H9 (cell line): ENCODE measurements around the gene FOXI1. TPM values are rescaled to one million over a fixed set of nuclear protein-coding genes. Genes with fewer than 3 reads are reported as not detected.

Experiments used
- DNase-seq: peaks from one replicate; pipeline ENCODE4 v3.0.0-alpha.2; 2017
- H2AFZ ChIP-seq: one replicate; pipeline ENCODE4 v1.6.1; 2013; ENCODE audit warnings: mild to moderate bottlenecking, low read length, control low read depth, moderate library complexity
- H2AK5ac ChIP-seq: 2 replicates; pipeline ENCODE4 v1.6.1; 2013; ENCODE audit warnings: low read length, control low read depth, mixed read lengths; ENCODE audit not compliant: insufficient read length
- H2BK120ac ChIP-seq: one replicate; pipeline ENCODE4 v1.6.1; 2013; ENCODE audit warnings: low read depth, mild to moderate bottlenecking, low read length, control low read depth, inconsistent platforms; ENCODE audit not compliant: poor library complexity, severe bottlenecking
- H2BK12ac ChIP-seq: 2 replicates; pipeline ENCODE4 v1.6.1; 2013; ENCODE audit warnings: low read length, control low read depth, mixed read lengths, low read depth; ENCODE audit not compliant: insufficient read length
- H2BK15ac ChIP-seq: 2 replicates; pipeline ENCODE4 v1.6.1; 2013; ENCODE audit warnings: low read depth, low read length, control low read depth
- H2BK20ac ChIP-seq: one replicate; pipeline ENCODE4 v1.6.1; 2013; ENCODE audit warnings: low read depth, mild to moderate bottlenecking, low read length, control low read depth, inconsistent platforms; ENCODE audit not compliant: poor library complexity, severe bottlenecking
- H2BK5ac ChIP-seq: 2 replicates; pipeline ENCODE4 v1.6.1; 2013; ENCODE audit warnings: low read length, control low read depth, mixed read lengths; ENCODE audit not compliant: insufficient read length
- H3K14ac ChIP-seq: 2 replicates; pipeline ENCODE4 v1.6.1; 2013; ENCODE audit warnings: low read length, control low read depth; ENCODE audit not compliant: insufficient read depth
- H3K18ac ChIP-seq: 2 replicates; pipeline ENCODE4 v1.6.1; 2013; ENCODE audit warnings: low read depth, mild to moderate bottlenecking, mixed read lengths, low read length, control low read depth; ENCODE audit not compliant: insufficient read length
- H3K23ac ChIP-seq: 2 replicates; pipeline ENCODE4 v1.6.1; 2013; ENCODE audit warnings: low read length, control low read depth, mixed read lengths, low read depth; ENCODE audit not compliant: insufficient read length
- H3K23me2 ChIP-seq: 2 replicates; pipeline ENCODE4 v1.6.1; 2013; ENCODE audit warnings: low read depth, mild to moderate bottlenecking, mixed read lengths, low read length, control low read depth; ENCODE audit not compliant: insufficient read length, poor library complexity, severe bottlenecking
- H3K27ac ChIP-seq: 2 replicates; pipeline ENCODE4 v1.5.1; 2013; ENCODE audit warnings: low read length, control low read depth, mixed read lengths, low read depth; ENCODE audit not compliant: insufficient read length
- H3K27me3 ChIP-seq: 2 replicates; pipeline ENCODE4 v1.6.1; 2013; ENCODE audit warnings: low read length, control low read depth, inconsistent platforms; ENCODE audit not compliant: insufficient read depth
- H3K4ac ChIP-seq: 2 replicates; pipeline ENCODE4 v1.6.1; 2013; ENCODE audit warnings: low read depth, mild to moderate bottlenecking, control low read depth, inconsistent platforms, low read length, moderate library complexity
- H3K4me1 ChIP-seq: 2 replicates; pipeline ENCODE4 v1.6.1; 2013; ENCODE audit warnings: low read length, control low read depth, inconsistent platforms; ENCODE audit not compliant: insufficient read depth
- H3K4me2 ChIP-seq: 2 replicates; pipeline ENCODE4 v1.6.1; 2013; ENCODE audit warnings: low read length, control low read depth, mixed read lengths; ENCODE audit not compliant: insufficient read length, insufficient read depth
- H3K56ac ChIP-seq: 2 replicates; pipeline ENCODE4 v1.6.1; 2013; ENCODE audit warnings: low read depth, mild to moderate bottlenecking, mixed read lengths, low read length, control low read depth; ENCODE audit not compliant: insufficient read length
- H3K79me1 ChIP-seq: 2 replicates; pipeline ENCODE4 v1.6.1; 2013; ENCODE audit warnings: low read depth, mild to moderate bottlenecking, moderate library complexity, low read length, control low read depth, inconsistent platforms; ENCODE audit not compliant: insufficient read depth, poor library complexity, severe bottlenecking
- H3K79me2 ChIP-seq: 2 replicates; pipeline ENCODE4 v1.6.1; 2013; ENCODE audit warnings: low read length, control low read depth, inconsistent platforms; ENCODE audit not compliant: insufficient read depth
- H3K9ac ChIP-seq: 2 replicates; pipeline ENCODE4 v1.6.1; 2013; ENCODE audit warnings: low read length, control low read depth, mixed read lengths; ENCODE audit not compliant: insufficient read length; ENCODE audit errors: extremely low read depth
- H3K9me3 ChIP-seq: one replicate; pipeline ENCODE4 v1.6.1; 2013; ENCODE audit warnings: low read depth, low read length, inconsistent platforms; ENCODE audit not compliant: control insufficient read depth
- H3T11ph ChIP-seq: one replicate; pipeline ENCODE4 v1.6.1; 2013; ENCODE audit warnings: mild to moderate bottlenecking, low read length, control low read depth, inconsistent platforms
- H4K20me1 ChIP-seq: one replicate; pipeline ENCODE4 v1.6.1; 2013; ENCODE audit not compliant: control insufficient read depth, insufficient read length, insufficient read depth
- H4K5ac ChIP-seq: 2 replicates; pipeline ENCODE4 v1.6.1; 2013; ENCODE audit warnings: low read depth, mild to moderate bottlenecking, mixed read lengths, low read length, control low read depth; ENCODE audit not compliant: insufficient read length
- H4K8ac ChIP-seq: replicated peaks from 2 replicates; pipeline ENCODE4 v1.6.1; 2013; ENCODE audit warnings: low read length, control low read depth, mixed read lengths, low read depth; ENCODE audit not compliant: insufficient read length
- H4K91ac ChIP-seq: 2 replicates; pipeline ENCODE4 v1.6.1; 2013; ENCODE audit warnings: low read depth, mild to moderate bottlenecking, moderate library complexity, mixed read lengths, low read length, control low read depth; ENCODE audit not compliant: insufficient read length
- H3K27ac Mint-ChIP-seq, 3 experiments: 2 replicates in 2 of 3; 3 replicates in 1 of 3; pipeline ENCODE4 v1.8.0; 2020 to 2021; ENCODE audit warnings: mixed read lengths in 3 of 3, mild to moderate bottlenecking in 1 of 3, moderate library complexity in 1 of 3
- H3K27me3 Mint-ChIP-seq: 2 replicates; pipeline ENCODE4 v1.8.0; 2021; ENCODE audit warnings: low read depth, mild to moderate bottlenecking, moderate library complexity, mixed read lengths
- H3K36me3 Mint-ChIP-seq, 3 experiments: 2 replicates in 2 of 3; 3 replicates in 1 of 3; pipeline ENCODE4 v1.8.0; 2020 to 2021; ENCODE audit warnings: low read depth in 3 of 3, mixed read lengths in 3 of 3; ENCODE audit not compliant: insufficient read depth in 1 of 3
- H3K4me1 Mint-ChIP-seq, 2 experiments: 2 replicates each; pipeline ENCODE4 v1.8.0; 2020; ENCODE audit warnings: mixed read lengths in 2 of 2
- H3K4me3 Mint-ChIP-seq, 2 experiments: 2 replicates in 1 of 2; 3 replicates in 1 of 2; pipeline ENCODE4 v1.8.0; 2020 to 2021; ENCODE audit warnings: mild to moderate bottlenecking in 2 of 2, mixed read lengths in 2 of 2, moderate library complexity in 1 of 2
- H3K9me3 Mint-ChIP-seq, 2 experiments: 2 replicates in 1 of 2; 3 replicates in 1 of 2; pipeline ENCODE4 v1.8.0; 2020; ENCODE audit warnings: mild to moderate bottlenecking in 2 of 2, mixed read lengths in 2 of 2, moderate library complexity in 1 of 2
- CTCF ChIP-seq: fragments of 200-600 bp; sonication (generic); conservative IDR thresholded peaks from 3 replicates; pipeline ENCODE4 v1.8.0; 2021; ENCODE audit warnings: antibody characterized with exemption, mild to moderate bottlenecking
- WGBS: extraction: QIAGEN DNeasy Blood & Tissue Kit; methylation state at CpG from one replicate; pipeline ENCODE4 v1.1.7; 2013; ENCODE audit warnings: missing lambda C conversion rate, low lambda C conversion rate, mixed read lengths; ENCODE audit not compliant: insufficient read length; ENCODE audit errors: extremely low coverage; 5-methylcytosine and 5-hydroxymethylcytosine counted together
- total RNA-seq: library from RNA; stranded (reverse); gene quantifications from 2 replicates; pipeline ENCODE4 v1.2.1, GENCODE V29; 2021

The FOXI1 gene
- total RNA-seq, 1 experiment from 2014 or later: not detected

DNA sequence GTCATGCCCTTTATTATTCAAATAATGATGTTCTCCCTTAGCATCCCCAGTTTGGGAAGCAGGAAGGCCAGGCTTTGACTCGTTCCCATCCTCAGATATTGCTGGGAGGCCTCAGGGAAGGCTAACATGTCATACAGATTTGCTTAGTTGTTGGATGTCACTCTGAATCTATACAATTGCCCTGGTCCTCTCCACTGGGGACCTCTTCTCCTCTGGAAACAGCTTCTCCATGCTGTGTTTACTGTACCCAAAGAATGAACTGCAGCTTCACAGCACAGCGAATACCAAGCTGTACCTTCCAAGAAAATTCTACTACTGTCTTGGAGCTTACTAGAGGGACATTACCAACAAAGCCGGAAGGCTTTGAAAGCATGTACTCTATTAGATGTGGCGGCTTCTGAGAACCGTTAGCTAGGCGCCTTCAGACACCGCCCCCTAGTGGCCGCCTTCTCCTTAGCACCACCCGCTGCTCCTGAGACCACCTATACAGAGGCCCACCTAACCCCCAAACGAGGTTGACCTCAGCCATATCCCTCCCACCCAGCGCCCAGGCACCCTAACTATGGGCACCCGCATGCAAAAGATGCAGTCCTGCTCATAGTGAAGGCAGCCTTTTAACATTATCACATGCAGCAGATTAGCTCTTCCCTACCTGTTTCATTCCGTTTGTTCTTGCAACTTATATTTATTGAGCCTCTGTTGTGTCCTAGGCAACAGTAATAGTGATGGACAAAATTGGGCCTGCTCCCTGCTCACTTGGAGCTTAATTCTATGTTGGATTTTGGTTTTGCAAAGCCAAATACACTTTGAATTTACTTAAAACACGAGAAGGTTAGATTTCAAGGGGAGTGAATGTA lies 34.9 kb upstream of the FOXI1 start:
- H3K27ac Mint-ChIP-seq: no peak overlapping the region
- WGBS: no CpG with 5 or more reads among the region's 14 CpGs
- Histone ChIP-seq H3K14ac (no peak overlapping the region), H3K27me3 (no peaks in the 10 kb centered on the region), H3K4ac (no peak overlapping the region), H3K79me2 (no peaks in the 10 kb centered on the region), H2BK12ac (no peak overlapping the region), H4K5ac (no peak overlapping the region), H3T11ph (no peak overlapping the region), H2AK5ac (no peak overlapping the region), H3K23me2 (no peaks in the 10 kb centered on the region), H3K18ac (no peak overlapping the region), H2BK5ac (no peak overlapping the region), H4K91ac (no peak overlapping the region), H3K9ac (no peak overlapping the region), H3K4me2 (no peak overlapping the region), H3K9me3 (no peaks in the 10 kb centered on the region), H2BK15ac (no peak overlapping the region), H2BK20ac (no peak overlapping the region), H4K8ac (no peak overlapping the region), H2AFZ (no peak overlapping the region), H3K79me1 (no peaks in the 10 kb centered on the region), H3K23ac (no peak overlapping the region), H3K56ac (no peak overlapping the region), H3K27ac (no peak overlapping the region), H3K4me1 (no peaks in the 10 kb centered on the region; the same call in 1 of the 2 replicates), H2BK120ac (no peak overlapping the region), H4K20me1 (no peaks in the 10 kb centered on the region)
- no peak overlapping the region for H3K4me3 Mint-ChIP-seq
- H3K36me3 Mint-ChIP-seq: no peaks in the 10 kb centered on the region
- peaks cover 2% of the 10 kb centered on the region for H3K27me3 Mint-ChIP-seq
- peaks cover 18 to 25% of the 10 kb centered on the region in 2 experiments for H3K4me1 Mint-ChIP-seq
- H3K9me3 Mint-ChIP-seq: no peaks in the 10 kb centered on the region
- TF ChIP-seq CTCF: peak; percentile 96
- DNase-seq: peak; percentile 69
